SK-N-SH treated with all-trans-retinoic acid at 6 μM for 48 hours (cell line): Measurements from ENCODE around the gene ASPA.

Experiments
- ATAC-seq: fragments of 200-7000 bp; cut with Tn5 transposase; 3 replicates; pipeline ENCODE4 v1.9.1; 2020; ENCODE audit warnings: mild to moderate bottlenecking, moderate library complexity
- ARNTL ChIP-seq: fragments of 450-650 bp; formaldehyde crosslinking; IDR thresholded peaks from 2 replicates; pipeline ENCODE4 v1.5.0; 2020; ENCODE audit warnings: low read depth, mild to moderate bottlenecking, moderate library complexity, borderline replicate concordance
- BACH2 ChIP-seq: fragments of 250-450 bp; sonication (Bioruptor Pico); IDR thresholded peaks from 2 replicates; pipeline ENCODE4 v1.9.0; 2021; ENCODE audit warnings: mild to moderate bottlenecking, borderline replicate concordance
- CREB5 ChIP-seq: fragments of 250-450 bp; sonication (Bioruptor Pico); IDR thresholded peaks from 2 replicates; pipeline ENCODE4 v1.5.1; 2020; ENCODE audit warnings: low read depth, mild to moderate bottlenecking, moderate library complexity
- CSDC2 ChIP-seq: fragments of 250-450 bp; sonication (Bioruptor Pico); IDR thresholded peaks from 2 replicates; pipeline ENCODE4 v1.5.0; 2020; ENCODE audit warnings: mild to moderate bottlenecking, moderate library complexity
- CSRNP3 ChIP-seq: fragments of 250-450 bp; sonication (Bioruptor Pico); IDR thresholded peaks from 2 replicates; pipeline ENCODE4 v1.5.1; 2021; ENCODE audit warnings: mild to moderate bottlenecking, moderate library complexity
- ESRRG ChIP-seq: fragments of 250-450 bp; sonication (Bioruptor Pico); IDR thresholded peaks from 2 replicates; pipeline ENCODE4 v1.6.1; 2021; ENCODE audit warnings: mild to moderate bottlenecking
- GLIS3 ChIP-seq: fragments of 250-450 bp; sonication (Bioruptor Pico); IDR thresholded peaks from 2 replicates; pipeline ENCODE4 v1.5.0; 2020; ENCODE audit warnings: mild to moderate bottlenecking, moderate library complexity
- ISL1 ChIP-seq: fragments of 250-450 bp; sonication (Bioruptor Pico); IDR thresholded peaks from 2 replicates; pipeline ENCODE4 v2.1.2; 2022; ENCODE audit warnings: mild to moderate bottlenecking, moderate library complexity
- OSR1 ChIP-seq: fragments of 250-450 bp; sonication (Bioruptor Pico); IDR thresholded peaks from 2 replicates; pipeline ENCODE4 v1.8.0; 2022; ENCODE audit warnings: moderate library complexity, mild to moderate bottlenecking, inconsistent platforms
- PATZ1 ChIP-seq: fragments of 250-450 bp; sonication (Bioruptor Pico); IDR thresholded peaks from 2 replicates; pipeline ENCODE4 v1.8.0; 2020; ENCODE audit warnings: mild to moderate bottlenecking, moderate library complexity, borderline replicate concordance
- POU6F1 ChIP-seq: fragments of 250-450 bp; sonication (Bioruptor Pico); IDR thresholded peaks from 2 replicates; pipeline ENCODE4 v1.8.0; 2021; ENCODE audit warnings: low read depth, mild to moderate bottlenecking, moderate library complexity, borderline replicate concordance
- PPARA ChIP-seq: fragments of 250-450 bp; sonication (Bioruptor Pico); IDR thresholded peaks from 2 replicates; pipeline ENCODE4 v1.5.0; 2020; ENCODE audit warnings: mild to moderate bottlenecking, borderline replicate concordance
- RARB ChIP-seq: fragments of 250-450 bp; sonication (Bioruptor Pico); IDR thresholded peaks from 2 replicates; pipeline ENCODE4 v1.8.0; 2021; ENCODE audit warnings: mild to moderate bottlenecking, moderate library complexity
- SNAI2 ChIP-seq: fragments of 250-450 bp; sonication (Bioruptor Pico); IDR thresholded peaks from 2 replicates; pipeline ENCODE4 v1.5.0; 2020; ENCODE audit warnings: mild to moderate bottlenecking, moderate library complexity
- TCF4 ChIP-seq: fragments of 250-450 bp; sonication (Bioruptor Pico); IDR thresholded peaks from 2 replicates; pipeline ENCODE4 v1.8.0; 2021; ENCODE audit warnings: mild to moderate bottlenecking, moderate library complexity, borderline replicate concordance
- TOX ChIP-seq: fragments of 250-450 bp; sonication (Bioruptor Pico); IDR thresholded peaks from 2 replicates; pipeline ENCODE4 v1.8.0; 2021; ENCODE audit warnings: mild to moderate bottlenecking, moderate library complexity, borderline replicate concordance
- TSHZ2 ChIP-seq: fragments of 250-450 bp; sonication (Bioruptor Pico); IDR thresholded peaks from 2 replicates; pipeline ENCODE4 v1.5.0; 2020; ENCODE audit warnings: mild to moderate bottlenecking, moderate library complexity
- ZC3H10 ChIP-seq: fragments of 250-450 bp; sonication (Bioruptor Pico); IDR thresholded peaks from 2 replicates; pipeline ENCODE4 v1.5.1; 2021; ENCODE audit warnings: mild to moderate bottlenecking, moderate library complexity
- ZFP3 ChIP-seq: fragments of 250-450 bp; sonication (Bioruptor Pico); IDR thresholded peaks from 2 replicates; pipeline ENCODE4 v1.5.0; 2020; ENCODE audit warnings: mild to moderate bottlenecking, moderate library complexity
- ZFP30 ChIP-seq: fragments of 450-650 bp; formaldehyde crosslinking; IDR thresholded peaks from 2 replicates; pipeline ENCODE4 v1.5.0; 2022; ENCODE audit warnings: mild to moderate bottlenecking, moderate library complexity
- ZNF565 ChIP-seq: fragments of 450-650 bp; formaldehyde crosslinking; conservative IDR thresholded peaks from 2 replicates; pipeline ENCODE4 v1.5.0; 2020; ENCODE audit warnings: low read depth, mild to moderate bottlenecking, moderate library complexity
- ZNF8 ChIP-seq: fragments of 450-650 bp; formaldehyde crosslinking; IDR thresholded peaks from 2 replicates; pipeline ENCODE4 v1.5.0; 2020; ENCODE audit warnings: mild to moderate bottlenecking, moderate library complexity

ASPA gene

GRCh38 chr17:3475251-3475685 lies 529 bp upstream of the ASPA start:
- no peak for ATAC-seq
- TF ChIP-seq BACH2 (CRISPR knock-in tag) (no peak), ISL1 (CRISPR knock-in tag) (no peak), OSR1 (no peak), ZC3H10 (no peak), TOX (CRISPR knock-in tag) (no peak), TCF4 (CRISPR knock-in tag) (no peak), CSDC2 (CRISPR knock-in tag) (no peak), SNAI2 (CRISPR knock-in tag) (no peak), ZNF565 (CRISPR knock-in tag) (no peak), PPARA (CRISPR knock-in tag) (no peak), RARB (CRISPR knock-in tag) (no peak), ZNF8 (CRISPR knock-in tag) (no peak), ESRRG (CRISPR knock-in tag) (no peak), PATZ1 (CRISPR knock-in tag) (no peak), ZFP30 (CRISPR knock-in tag) (no peak), ZFP3 (CRISPR knock-in tag) (no peak)

- TF ChIP-seq ESRRG (CRISPR knock-in tag) = no peak
- no peak for TF ChIP-seq OSR1
- no peak for TF ChIP-seq RARB (CRISPR knock-in tag)
- ATAC-seq = no peak
Observed at GRCh38 chr17:3479988-3480387, 4.2 kb downstream of the ASPA start.

GRCh38 chr17:3482852-3483251 lies 7.1 kb downstream of the ASPA start:
- ATAC-seq = no peak
- TF ChIP-seq CSRNP3 (CRISPR knock-in tag) = no peak
- no peak for TF ChIP-seq ARNTL (CRISPR knock-in tag)
- TF ChIP-seq POU6F1 (CRISPR knock-in tag) = no peak
- no peak for TF ChIP-seq TOX (CRISPR knock-in tag)
- no peak for TF ChIP-seq CSDC2 (CRISPR knock-in tag)
- TF ChIP-seq CREB5 (CRISPR knock-in tag) = no peak
- no peak for TF ChIP-seq ZC3H10
- TF ChIP-seq TCF4 (CRISPR knock-in tag) = no peak
- TF ChIP-seq ZFP3 (CRISPR knock-in tag) = no peak
- no peak for TF ChIP-seq RARB (CRISPR knock-in tag)
- no peak for TF ChIP-seq SNAI2 (CRISPR knock-in tag)
- no peak for TF ChIP-seq ESRRG (CRISPR knock-in tag)
- no peak for TF ChIP-seq ZNF565 (CRISPR knock-in tag)
- no peak for TF ChIP-seq GLIS3 (CRISPR knock-in tag)
- TF ChIP-seq TSHZ2 (CRISPR knock-in tag) = no peak
- no peak for TF ChIP-seq OSR1
- TF ChIP-seq BACH2 (CRISPR knock-in tag) = no peak
